ENCODE data around the gene CLEC16A.
"Not testable (repeated sequence)": the region's sequence is repeated elsewhere in the genome, so short reads cannot be mapped to it uniquely, and the experiment has no call there.

The CLEC16A gene

DNA sequence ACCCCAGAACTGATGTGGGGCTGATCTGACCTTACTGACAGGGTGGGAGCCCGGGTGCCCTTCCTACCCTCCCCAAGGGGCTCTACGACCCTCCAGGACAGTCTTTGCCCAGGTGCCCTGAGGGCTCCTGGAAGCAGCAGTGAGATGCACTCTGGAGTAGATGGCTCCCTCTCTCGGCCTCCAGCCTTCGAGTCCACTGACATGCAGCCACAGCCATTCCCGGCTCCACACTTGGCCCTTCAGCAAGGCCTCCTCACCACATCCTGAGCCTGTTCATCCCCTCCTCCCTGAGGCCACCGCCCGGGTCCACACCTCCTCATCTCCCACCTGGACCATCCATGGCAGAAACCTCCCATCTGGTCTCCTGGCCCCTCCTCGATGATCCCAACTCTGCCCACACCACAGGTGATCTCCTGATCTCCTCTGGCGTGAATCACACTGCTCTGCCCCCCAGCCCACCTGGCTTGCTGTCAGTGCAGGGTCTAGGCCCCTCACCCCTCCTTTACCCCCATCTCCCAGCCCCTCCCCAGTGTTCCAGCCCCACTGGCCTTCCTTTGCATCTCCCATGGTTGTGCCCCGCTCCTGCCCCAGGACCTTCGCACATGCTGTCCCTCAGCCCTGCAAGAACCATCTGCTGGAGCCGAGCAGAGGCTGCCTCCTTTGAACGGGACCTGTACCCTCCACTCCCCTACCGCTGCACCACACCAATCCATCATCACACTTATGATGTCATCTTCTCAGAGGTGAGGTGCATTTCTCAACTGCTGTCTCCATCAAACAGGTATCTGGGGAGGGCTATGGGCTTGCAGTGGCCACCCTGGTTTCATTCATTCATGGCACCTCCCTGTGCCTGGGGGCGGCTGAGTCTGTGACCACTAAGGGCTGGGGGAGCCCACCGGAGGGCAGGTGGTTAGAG lies 267.0 kb downstream of the CLEC16A start:
- H3K27me3 Mint-ChIP-seq = no peaks in the 10 kb centered on the region

DNA sequence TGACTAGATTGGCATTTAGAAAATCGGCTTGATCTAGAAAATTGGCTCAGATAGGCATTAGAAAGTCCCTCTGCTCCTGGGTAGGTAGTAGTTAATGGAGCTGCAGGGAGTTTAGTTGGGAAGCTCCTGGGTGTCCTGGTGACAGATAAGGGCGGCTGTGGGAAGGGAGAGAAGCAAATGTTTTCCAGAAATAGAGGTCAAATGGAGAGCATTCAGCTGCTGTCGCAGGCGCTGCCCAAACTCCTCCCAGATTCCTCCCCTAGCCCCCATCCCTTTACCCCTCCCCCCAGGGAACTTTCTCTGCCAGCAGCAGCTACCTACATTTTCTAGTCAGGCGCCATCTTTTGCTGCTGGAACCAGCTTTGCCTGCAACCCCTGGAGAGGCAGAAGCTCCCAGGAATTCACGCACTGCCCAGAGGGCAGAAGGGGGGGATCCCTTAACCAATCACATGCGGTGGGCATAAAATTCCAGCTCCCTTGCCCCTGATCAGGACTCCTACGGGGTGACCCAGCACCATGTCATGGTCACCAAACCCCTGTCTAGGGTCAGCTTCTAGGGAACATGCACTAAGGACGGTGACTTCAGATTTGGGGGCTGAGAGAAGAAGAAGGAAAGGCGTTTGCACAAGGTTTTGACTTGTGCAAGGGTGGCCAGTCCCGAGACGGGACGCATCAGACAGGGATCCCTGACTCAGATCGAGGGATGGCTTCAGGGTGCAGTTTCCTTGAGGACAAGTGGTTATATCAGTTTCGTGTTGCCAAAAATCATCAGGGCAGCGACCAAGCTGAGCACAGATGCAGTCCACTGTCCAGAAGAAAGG lies 267.8 kb downstream of the CLEC16A start:
- no peak overlapping the region for H3K27ac Mint-ChIP-seq
- peaks cover under 1% of the 10 kb centered on the region for H3K36me3 Mint-ChIP-seq (ENCODE audit: low read depth)
- peaks cover 10% of the 10 kb centered on the region for H3K9me3 Mint-ChIP-seq
- H3K4me3 Mint-ChIP-seq = no peak overlapping the region
- peaks cover 4% of the 10 kb centered on the region for H3K4me1 Mint-ChIP-seq (ENCODE audit: low read depth)
- no peak for DNase-seq
- no peaks in the 10 kb centered on the region for H3K27me3 Mint-ChIP-seq

More for the DNA sequence above, 267.0 kb downstream of the CLEC16A start:
- peaks cover 13% of the 10 kb centered on the region for H3K4me1 Mint-ChIP-seq (ENCODE audit: low read depth)
- H3K36me3 Mint-ChIP-seq (ENCODE audit: low read depth) = no peaks in the 10 kb centered on the region
- no peak overlapping the region for H3K4me3 Mint-ChIP-seq
- DNase-seq = no peak
- H3K27ac Mint-ChIP-seq = peak overlapping the region; percentile 63
- peaks cover 9% of the 10 kb centered on the region for H3K9me3 Mint-ChIP-seq

DNA sequence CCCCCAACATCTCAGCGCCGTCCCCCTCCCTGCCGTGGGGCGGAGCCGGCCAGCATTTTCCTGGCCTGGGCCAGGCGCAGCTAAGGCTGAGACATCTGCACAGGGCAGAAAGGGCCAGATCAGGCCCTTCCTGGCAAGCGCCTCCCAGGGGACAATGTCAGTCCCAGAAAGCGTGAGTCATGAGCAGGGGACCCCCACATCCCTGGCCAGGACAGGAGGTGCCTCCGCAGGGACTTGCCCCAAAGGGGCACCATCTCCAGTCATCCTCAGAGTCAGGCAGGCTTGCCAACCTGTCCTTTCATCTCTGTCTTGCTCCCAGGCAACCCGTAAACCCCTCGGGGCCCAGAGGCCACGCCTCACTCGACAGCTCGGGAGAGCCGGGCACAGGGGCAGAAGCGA lies 268.4 kb downstream of the CLEC16A start:
- H3K27me3 Mint-ChIP-seq = no peaks in the 10 kb centered on the region
- no peak for DNase-seq
- H3K27ac Mint-ChIP-seq = no peak overlapping the region
- no peak overlapping the region for H3K4me3 Mint-ChIP-seq
- peaks cover 5% of the 10 kb centered on the region for H3K4me1 Mint-ChIP-seq (ENCODE audit: low read depth)
- H3K9me3 Mint-ChIP-seq = peaks cover 11% of the 10 kb centered on the region
- H3K36me3 Mint-ChIP-seq (ENCODE audit: low read depth) = peaks cover 6% of the 10 kb centered on the region

DNA sequence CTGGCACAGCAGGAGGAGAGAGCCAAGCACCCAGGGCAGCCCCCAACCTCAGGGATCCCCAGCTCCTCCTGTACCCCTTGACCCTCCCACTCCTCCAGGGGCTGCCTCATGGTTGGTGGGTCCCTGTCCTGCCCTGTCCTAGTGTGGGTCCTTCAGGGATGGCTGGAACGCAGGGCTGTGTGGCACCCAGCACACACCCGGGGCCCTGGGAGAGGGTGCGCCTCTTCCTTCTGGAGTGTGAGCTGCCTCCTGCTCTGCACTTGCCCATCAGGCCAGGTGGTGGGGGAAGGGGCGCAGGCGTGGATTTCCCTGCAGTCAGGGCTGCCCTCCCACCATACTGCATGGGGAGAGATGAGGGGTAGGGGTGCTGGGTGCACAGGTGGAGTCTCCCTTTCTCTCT lies 269.0 kb downstream of the CLEC16A start:
- Mint-ChIP-seq H3K4me1 (ENCODE audit: low read depth) (peaks cover 5% of the 10 kb centered on the region), H3K9me3 (peaks cover 13% of the 10 kb centered on the region), H3K27me3 (no peaks in the 10 kb centered on the region), H3K27ac (no peak overlapping the region), H3K4me3 (no peak overlapping the region), H3K36me3 (ENCODE audit: low read depth) (peaks cover 9% of the 10 kb centered on the region)
- no peak for DNase-seq

- Mint-ChIP-seq H3K9me3 (peaks cover 16% of the 10 kb centered on the region), H3K4me1 (ENCODE audit: low read depth) (peaks cover 7% of the 10 kb centered on the region), H3K4me3 (no peak overlapping the region), H3K27ac (no peak overlapping the region), H3K27me3 (no peaks in the 10 kb centered on the region), H3K36me3 (ENCODE audit: low read depth) (peaks cover 9% of the 10 kb centered on the region)
- DNase-seq = no peak
Observed at GRCh38 chr16:11213799-11214198, 269.4 kb downstream of the CLEC16A start.

GRCh38 chr16:11215935-11216556 lies 271.7 kb downstream of the CLEC16A start:
- Mint-ChIP-seq H3K36me3 (ENCODE audit: low read depth) (peaks cover 9% of the 10 kb centered on the region), H3K4me1 (ENCODE audit: low read depth) (peaks cover 12% of the 10 kb centered on the region), H3K9me3 (peaks cover 17% of the 10 kb centered on the region), H3K27me3 (no peaks in the 10 kb centered on the region), H3K4me3 (no peak overlapping the region), H3K27ac (no peak overlapping the region)
- no peak for DNase-seq

DNA sequence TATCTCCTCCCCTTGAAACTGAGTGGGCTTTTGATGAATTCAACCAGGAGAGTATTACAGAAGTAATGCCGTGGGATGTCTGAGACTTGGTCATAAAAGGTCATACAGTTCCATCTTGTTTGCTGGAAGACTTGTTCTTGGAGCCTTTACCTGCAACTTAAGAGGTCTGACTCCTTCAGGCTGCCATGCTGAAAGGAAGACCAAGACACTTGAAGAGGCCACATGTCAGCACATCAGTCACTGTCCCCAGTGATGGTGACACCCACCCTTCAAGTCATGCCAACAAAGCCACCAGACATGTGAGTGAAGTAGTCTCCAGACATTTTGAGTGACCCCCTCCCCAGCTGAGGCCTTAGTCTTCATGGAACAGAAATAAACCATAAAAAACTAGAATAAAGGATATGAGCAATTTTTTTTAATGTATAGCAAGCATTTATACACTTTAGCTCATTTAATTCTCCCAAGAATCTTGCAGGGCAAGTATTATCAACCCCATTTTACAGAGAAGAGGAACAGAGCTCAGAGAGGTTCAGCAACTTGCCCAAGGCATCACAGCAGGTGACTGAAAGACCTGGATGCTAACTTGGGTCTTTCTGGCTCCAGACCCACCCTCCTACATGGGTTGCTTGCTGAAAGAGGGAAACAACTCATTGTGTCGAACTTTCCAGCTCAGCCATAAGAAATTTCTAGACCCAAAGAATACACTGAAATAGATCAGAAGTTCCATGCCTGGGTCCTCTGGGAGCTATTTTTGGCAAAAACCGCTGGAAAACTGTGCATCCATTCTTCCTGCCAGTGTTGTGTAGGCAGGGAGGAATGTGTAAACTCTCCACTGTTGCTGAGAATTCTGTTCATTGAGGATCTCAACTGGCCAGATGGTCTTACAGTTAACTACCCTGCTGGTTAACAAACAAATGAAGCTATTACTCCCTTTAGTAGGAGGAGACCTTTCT lies 273.6 kb downstream of the CLEC16A start:
- Mint-ChIP-seq H3K36me3 (ENCODE audit: low read depth) (peaks cover 9% of the 10 kb centered on the region), H3K27ac (no peak overlapping the region), H3K27me3 (no peaks in the 10 kb centered on the region), H3K4me3 (no peak overlapping the region), H3K4me1 (ENCODE audit: low read depth) (peaks cover 22% of the 10 kb centered on the region), H3K9me3 (peaks cover 17% of the 10 kb centered on the region)
- DNase-seq = no peak

DNA sequence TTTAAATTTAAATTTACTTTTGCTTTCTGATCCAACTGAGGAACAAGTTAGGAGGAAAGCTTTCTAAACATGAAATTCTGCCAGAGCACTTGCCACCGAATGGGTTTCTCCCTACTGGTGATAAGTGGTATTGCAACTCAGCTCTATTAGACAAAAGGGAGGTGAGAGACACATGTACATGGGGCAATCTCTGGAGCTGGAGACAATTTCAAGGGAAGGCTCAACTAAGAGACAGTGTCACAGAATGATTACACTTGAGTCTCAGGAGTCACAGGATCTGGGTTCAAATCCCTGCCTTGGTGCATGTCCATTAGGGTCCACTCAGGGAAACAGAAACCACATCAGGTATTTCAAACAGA lies 274.2 kb downstream of the CLEC16A start:
- DNase-seq = no peak
- peaks cover 17% of the 10 kb centered on the region for H3K9me3 Mint-ChIP-seq
- H3K36me3 Mint-ChIP-seq (ENCODE audit: low read depth) = peaks cover 9% of the 10 kb centered on the region
- H3K4me3 Mint-ChIP-seq = no peak overlapping the region
- no peak overlapping the region for H3K27ac Mint-ChIP-seq
- H3K4me1 Mint-ChIP-seq (ENCODE audit: low read depth) = peaks cover 27% of the 10 kb centered on the region
- no peaks in the 10 kb centered on the region for H3K27me3 Mint-ChIP-seq

- no peak overlapping the region for H3K4me3 Mint-ChIP-seq
- H3K27ac Mint-ChIP-seq = no peak overlapping the region
- H3K27me3 Mint-ChIP-seq = no peaks in the 10 kb centered on the region
- H3K9me3 Mint-ChIP-seq = peaks cover 17% of the 10 kb centered on the region
- peaks cover 9% of the 10 kb centered on the region for H3K36me3 Mint-ChIP-seq (ENCODE audit: low read depth)
- H3K4me1 Mint-ChIP-seq (ENCODE audit: low read depth) = peaks cover 30% of the 10 kb centered on the region
- no peak for DNase-seq
Observed at GRCh38 chr16:11219178-11219577, 274.8 kb downstream of the CLEC16A start.

DNA sequence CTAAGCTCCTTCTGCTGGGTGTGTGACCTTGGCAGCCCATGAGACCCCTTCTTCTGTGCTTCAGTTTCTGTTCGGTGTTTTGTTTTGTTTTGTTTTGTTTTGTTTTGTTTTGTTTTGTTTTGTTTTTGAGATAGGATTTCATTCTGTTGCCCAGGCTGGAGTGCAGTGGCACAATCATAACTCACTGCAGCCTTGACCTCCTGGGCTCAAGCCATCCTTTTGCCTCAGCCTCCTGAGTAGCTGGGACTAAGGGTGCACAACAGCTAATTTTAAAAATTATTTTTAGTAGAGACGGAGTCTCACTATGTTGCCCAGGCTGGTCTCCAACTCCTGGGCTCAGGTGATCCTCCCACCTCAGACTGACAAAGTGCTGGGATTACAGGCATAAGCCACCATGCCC lies 276.1 kb downstream of the CLEC16A start:
- not testable (repeated sequence) for DNase-seq; H3K4me3 Mint-ChIP-seq; H3K27ac Mint-ChIP-seq; H3K27me3 Mint-ChIP-seq; H3K36me3 Mint-ChIP-seq (ENCODE audit: low read depth)
- peaks cover 17% of the 10 kb centered on the region for H3K9me3 Mint-ChIP-seq
- H3K4me1 Mint-ChIP-seq (ENCODE audit: low read depth) = peaks cover 44% of the 10 kb centered on the region

DNA sequence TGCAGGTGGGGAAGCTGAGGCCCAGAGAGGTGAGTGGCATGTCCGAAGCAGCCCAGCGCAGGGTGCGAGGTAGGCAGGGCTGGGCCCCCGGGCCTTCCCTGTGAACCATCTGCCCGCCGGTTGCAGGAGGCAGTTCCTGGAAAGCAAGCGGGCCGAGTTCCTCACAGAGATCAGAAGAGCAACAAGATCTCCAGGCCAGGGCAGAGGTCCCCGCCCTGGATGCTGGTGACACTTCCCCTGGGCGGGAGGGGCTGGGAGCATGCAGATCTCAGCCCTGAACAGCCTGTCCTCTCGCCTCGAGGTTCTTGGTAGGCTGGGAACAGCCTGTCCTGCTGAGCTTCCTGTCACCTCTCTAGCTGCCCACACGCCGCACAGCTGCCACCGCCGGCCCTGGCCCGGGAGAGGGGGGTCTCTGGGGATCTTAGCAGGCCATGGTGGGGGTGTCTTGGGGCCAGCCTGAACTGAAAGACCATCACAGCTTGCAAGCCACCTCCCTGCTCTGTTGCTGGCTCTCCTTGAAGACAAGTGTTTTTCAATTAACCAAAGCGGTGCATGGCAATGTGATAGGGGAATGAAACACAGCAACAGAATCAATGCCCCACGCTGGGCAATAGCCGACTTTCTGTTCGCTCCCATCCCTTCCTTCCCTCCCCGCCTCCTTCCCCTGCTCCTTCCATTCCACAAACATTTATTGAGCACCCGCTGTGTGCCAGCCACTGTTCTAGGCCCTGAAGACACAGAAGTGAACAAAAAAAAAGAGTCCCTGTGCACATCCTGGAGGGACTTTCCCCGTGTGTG lies 279.9 kb downstream of the CLEC16A start:
- peaks cover 66% of the 10 kb centered on the region for H3K4me1 Mint-ChIP-seq (ENCODE audit: low read depth)
- H3K4me3 Mint-ChIP-seq = peak overlapping the region; percentile 71
- H3K27me3 Mint-ChIP-seq = no peaks in the 10 kb centered on the region
- peak overlapping the region; percentile 99 for H3K27ac Mint-ChIP-seq
- H3K9me3 Mint-ChIP-seq = no peaks in the 10 kb centered on the region
- DNase-seq = peak; percentile 79
- no peaks in the 10 kb centered on the region for H3K36me3 Mint-ChIP-seq (ENCODE audit: low read depth)

DNA sequence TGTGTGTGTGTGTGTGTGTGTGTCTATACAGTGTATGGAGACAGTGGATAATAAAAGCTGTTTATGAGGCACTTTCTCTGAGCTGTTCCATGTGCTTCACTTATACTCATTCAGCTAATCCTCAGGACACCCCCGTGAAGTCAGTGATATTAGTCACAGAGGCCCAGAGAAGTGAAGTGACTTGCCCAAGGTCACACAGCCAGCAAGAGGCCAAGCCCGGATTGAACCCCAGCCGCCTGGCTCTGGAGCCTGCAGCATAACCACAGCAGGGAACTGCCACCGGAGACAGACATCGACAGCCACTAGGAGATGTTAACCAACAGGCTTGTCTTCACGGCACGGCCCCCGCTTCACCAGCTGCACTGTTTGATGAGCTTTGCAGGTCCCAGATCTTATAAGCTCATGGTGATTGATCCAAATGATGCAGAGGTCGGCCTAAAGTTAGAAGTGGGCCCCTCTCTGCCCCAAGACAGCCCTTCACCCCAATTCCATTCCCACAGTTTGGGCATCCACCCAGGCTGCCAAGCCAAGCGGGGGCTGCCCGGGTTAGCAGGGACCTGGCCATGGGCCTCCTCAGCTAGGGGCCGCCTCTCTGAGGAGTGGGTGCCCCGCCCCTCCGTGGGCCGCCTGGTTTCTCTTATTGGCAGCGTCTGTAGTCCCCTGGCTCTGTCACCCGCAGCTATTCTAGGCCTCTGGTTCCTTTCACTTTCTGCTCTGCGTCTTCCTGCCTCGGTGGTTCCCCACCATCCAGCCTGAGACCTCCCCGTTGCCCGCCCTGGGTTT lies 280.7 kb downstream of the CLEC16A start:
- DNase-seq = peak; percentile 91
- Mint-ChIP-seq H3K36me3 (ENCODE audit: low read depth) (no peaks in the 10 kb centered on the region), H3K27me3 (no peaks in the 10 kb centered on the region), H3K4me3 (peak overlapping the region; percentile 71), H3K27ac (peak overlapping the region; percentile 99), H3K9me3 (no peaks in the 10 kb centered on the region), H3K4me1 (ENCODE audit: low read depth) (peaks cover 72% of the 10 kb centered on the region)

Measured in activated T-cell treated with anti-CD3 and anti-CD28 coated beads, Interleukin-2, amount 50 U/mL, for 24 hours (primary cell).